ENCODE data around the gene GRPEL1. TPM values are rescaled to one million over a fixed set of nuclear protein-coding genes. Genes with fewer than 3 reads are reported as not detected.
"Not testable (repeated sequence)": the region's sequence is repeated elsewhere in the genome, so short reads cannot be mapped to it uniquely, and the experiment has no call there.

The GRPEL1 gene
- total RNA-seq, 1 experiment from 2014 or later = 80.1 TPM

- no peak overlapping the region for H3K4me2 ChIP-seq (ENCODE audit: low read length)
- intact Hi-C loops (cut with micrococcal nuclease) = loop anchor here (10.0 kb wide), 1 partner anchor 211 kb away; no protein-coding TSS in a partner anchor
- H3K9me3 ChIP-seq (ENCODE audit: control insufficient read depth in 1 of 2, insufficient read depth in 1 of 2, low read depth in 1 of 2, low read length in 2 of 2) = no peaks in the 10 kb centered on the region
- H3K4me1 ChIP-seq (ENCODE audit: control insufficient read depth in 1 of 2, insufficient read depth in 2 of 2, low read length in 2 of 2) = peaks cover 0 to 12% of the 10 kb centered on the region in 2 experiments; a peak in 2 of 4 replicates
- DNase-seq (ENCODE audit: low read depth, low spot score) (no peak), ATAC-seq (no peak)
- H3K27ac ChIP-seq (ENCODE audit: low read depth, low read length) = no peak overlapping the region
- H3K4me3 ChIP-seq (replicated peaks in 1 of 2; ENCODE audit: low read depth in 1 of 2, low read length in 2 of 2) = no peak overlapping the region
- H3K36me3 ChIP-seq (ENCODE audit: control insufficient read depth in 1 of 2, insufficient read depth in 2 of 2, low read length in 2 of 2) = no peaks in the 10 kb centered on the region
- TF ChIP-seq CEBPB (IDR thresholded peaks at IDR 0.05; ENCODE audit: low read depth) = no peak
- no peak for TF ChIP-seq ZFX (IDR thresholded peaks at IDR 0.05)
- TF ChIP-seq POLR2A (IDR thresholded peaks at IDR 0.05; ENCODE audit: borderline replicate concordance, extremely low read depth, insufficient read depth, insufficient read length) = no peak
- TF ChIP-seq ZNF274 (IDR thresholded peaks at IDR 0.05; ENCODE audit: low read depth, low read length) = no peak
- TF ChIP-seq ZBTB33 (IDR thresholded peaks at IDR 0.05; ENCODE audit: extremely low read depth, insufficient replicate concordance, low read length) = no peak
- TF ChIP-seq POLR2AphosphoS5 (IDR thresholded peaks at IDR 0.05; ENCODE audit: low read depth, low read length) = no peak
- no peak for TF ChIP-seq EGR1 (IDR thresholded peaks at IDR 0.05; ENCODE audit: low read depth)
- no peak for TF ChIP-seq SIN3A (IDR thresholded peaks at IDR 0.05; ENCODE audit: low read depth)
- no peak for TF ChIP-seq SP1 (IDR thresholded peaks at IDR 0.05; ENCODE audit: low read depth)
- TF ChIP-seq ELF1 (IDR thresholded peaks at IDR 0.05; ENCODE audit: borderline replicate concordance, low read depth) = no peak
- no TSS peak for BruUV-seq (replicated peaks)
- ChIA-PET RAD21 (ENCODE audit: low non-redundant PET in 1 of 2, low total read pairs in 2 of 2, uncharacterized antibody in 2 of 2, unreplicated experiment in 2 of 2) (no interaction called here), CTCF (interaction anchor here (1.1 to 2.6 kb wide), 7 partner anchors 10 to 403 kb away, joined by 3 to 13 read pairs (median 3); no protein-coding TSS in a partner anchor), POLR2A (no interaction called here)
- H2AFZ ChIP-seq (ENCODE audit: low read depth, low read length, poor library complexity, severe bottlenecking) = no peak overlapping the region
- no peaks in the 10 kb centered on the region for H3K79me2 ChIP-seq (ENCODE audit: insufficient read depth, low read length)
- no peaks in the 10 kb centered on the region for H3K9me2 ChIP-seq (ENCODE audit: insufficient read depth)
- H3K9ac ChIP-seq (ENCODE audit: low read length) = no peak overlapping the region
- peaks cover 15% of the 10 kb centered on the region; the same call in 1 of the 2 replicates for H3K27me3 ChIP-seq (ENCODE audit: insufficient read depth, low read length)
- H4K20me1 ChIP-seq (ENCODE audit: insufficient read depth) = no peaks in the 10 kb centered on the region
These were observed 16.0 kb upstream of the GRPEL1 start for GRCh38 chr4:7083597-7084563.

DNA sequence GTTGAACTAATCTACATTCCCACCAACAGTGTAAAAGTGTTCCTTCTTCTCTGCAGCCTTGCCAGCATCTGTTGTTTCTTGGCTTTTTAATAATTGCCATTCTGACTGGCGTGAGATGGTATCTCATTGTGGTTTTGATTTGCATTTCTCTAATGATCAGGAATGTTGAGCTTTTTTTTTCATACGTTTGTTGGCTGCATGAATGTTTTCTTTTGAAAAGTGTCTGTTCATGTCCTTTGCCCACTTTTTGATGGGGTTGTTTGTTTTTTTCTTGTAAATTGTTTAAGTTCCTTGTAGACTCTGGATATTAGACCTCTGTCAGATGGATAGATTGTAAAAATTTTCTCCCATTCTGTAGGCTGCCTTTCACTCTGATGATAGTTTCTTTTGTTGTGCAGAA lies 12.0 kb upstream of the GRPEL1 start:
- RAD21 ChIA-PET (ENCODE audit: low non-redundant PET in 1 of 2, low total read pairs in 2 of 2, uncharacterized antibody in 2 of 2, unreplicated experiment in 2 of 2); H3K27me3 ChIP-seq (ENCODE audit: insufficient read depth, low read length); H4K20me1 ChIP-seq (ENCODE audit: insufficient read depth); H3K9ac ChIP-seq (ENCODE audit: low read length); H3K79me2 ChIP-seq (ENCODE audit: insufficient read depth, low read length); H2AFZ ChIP-seq (ENCODE audit: low read depth, low read length, poor library complexity, severe bottlenecking); BruUV-seq (replicated peaks); H3K9me3 ChIP-seq (ENCODE audit: control insufficient read depth in 1 of 2, insufficient read depth in 1 of 2, low read depth in 1 of 2, low read length in 2 of 2); ATAC-seq; DNase-seq (ENCODE audit: low read depth, low spot score); H3K4me1 ChIP-seq (ENCODE audit: control insufficient read depth in 1 of 2, insufficient read depth in 2 of 2, low read length in 2 of 2); H3K36me3 ChIP-seq (ENCODE audit: control insufficient read depth in 1 of 2, insufficient read depth in 2 of 2, low read length in 2 of 2); POLR2A ChIA-PET; H3K4me3 ChIP-seq (replicated peaks in 1 of 2; ENCODE audit: low read depth in 1 of 2, low read length in 2 of 2); H3K9me2 ChIP-seq (ENCODE audit: insufficient read depth); H3K4me2 ChIP-seq (ENCODE audit: low read length); H3K27ac ChIP-seq (ENCODE audit: low read depth, low read length): not testable (repeated sequence)
- intact Hi-C loops (cut with micrococcal nuclease) = loop anchor here (10.0 kb wide), 1 partner anchor 215 kb away; no protein-coding TSS in a partner anchor
- CTCF ChIA-PET = interaction anchor here (2.5 kb wide), 1 partner anchor 9 kb away, joined by 10 read pairs; no protein-coding TSS in a partner anchor

DNA sequence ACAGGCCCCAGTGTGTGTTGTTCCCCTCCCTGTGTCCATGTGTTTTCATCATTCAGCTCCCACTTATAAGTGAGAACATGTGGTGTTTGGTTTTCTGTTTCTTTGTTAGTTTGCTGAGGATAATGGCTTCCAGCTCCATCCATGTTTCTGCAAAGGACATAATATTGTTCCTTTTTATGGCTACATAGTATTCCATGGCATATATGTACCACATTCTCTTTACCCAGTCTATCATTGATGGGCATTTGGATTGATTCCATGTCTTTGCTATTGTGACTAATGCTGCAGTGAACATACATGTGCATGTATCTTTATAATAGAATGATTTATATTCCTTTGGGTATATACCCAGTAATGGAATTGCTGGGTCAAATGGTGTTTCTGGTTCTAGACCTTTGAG lies 11.6 kb upstream of the GRPEL1 start:
- H4K20me1 ChIP-seq (ENCODE audit: insufficient read depth); H3K9ac ChIP-seq (ENCODE audit: low read length); H3K36me3 ChIP-seq (ENCODE audit: control insufficient read depth in 1 of 2, insufficient read depth in 2 of 2, low read length in 2 of 2); DNase-seq (ENCODE audit: low read depth, low spot score); H3K4me2 ChIP-seq (ENCODE audit: low read length); H3K27ac ChIP-seq (ENCODE audit: low read depth, low read length); ATAC-seq; H3K4me3 ChIP-seq (replicated peaks in 1 of 2; ENCODE audit: low read depth in 1 of 2, low read length in 2 of 2); H3K9me3 ChIP-seq (ENCODE audit: control insufficient read depth in 1 of 2, insufficient read depth in 1 of 2, low read depth in 1 of 2, low read length in 2 of 2); RAD21 ChIA-PET (ENCODE audit: low non-redundant PET in 1 of 2, low total read pairs in 2 of 2, uncharacterized antibody in 2 of 2, unreplicated experiment in 2 of 2); H2AFZ ChIP-seq (ENCODE audit: low read depth, low read length, poor library complexity, severe bottlenecking); intact Hi-C loops (cut with micrococcal nuclease); POLR2A ChIA-PET; H3K27me3 ChIP-seq (ENCODE audit: insufficient read depth, low read length); BruUV-seq (replicated peaks); H3K79me2 ChIP-seq (ENCODE audit: insufficient read depth, low read length); H3K9me2 ChIP-seq (ENCODE audit: insufficient read depth): not testable (repeated sequence)
- CTCF ChIA-PET = interaction anchor here (2.5 kb wide), 1 partner anchor 9 kb away, joined by 10 read pairs; no protein-coding TSS in a partner anchor
- H3K4me1 ChIP-seq (ENCODE audit: control insufficient read depth in 1 of 2, insufficient read depth in 2 of 2, low read length in 2 of 2) = peaks cover 0 to 10% of the 10 kb centered on the region in 2 experiments; a peak in 2 of 4 replicates

Data from HCT116 (cell line).